Measurements from ENCODE around the gene GSTM4.
A peak's percentile ranks its signal among the peaks of the same experiment; 100 is the strongest.
"Not testable (repeated sequence)": the region's sequence is repeated elsewhere in the genome, so short reads cannot be mapped to it uniquely, and the experiment has no call there.

Gene GSTM4

DNA sequence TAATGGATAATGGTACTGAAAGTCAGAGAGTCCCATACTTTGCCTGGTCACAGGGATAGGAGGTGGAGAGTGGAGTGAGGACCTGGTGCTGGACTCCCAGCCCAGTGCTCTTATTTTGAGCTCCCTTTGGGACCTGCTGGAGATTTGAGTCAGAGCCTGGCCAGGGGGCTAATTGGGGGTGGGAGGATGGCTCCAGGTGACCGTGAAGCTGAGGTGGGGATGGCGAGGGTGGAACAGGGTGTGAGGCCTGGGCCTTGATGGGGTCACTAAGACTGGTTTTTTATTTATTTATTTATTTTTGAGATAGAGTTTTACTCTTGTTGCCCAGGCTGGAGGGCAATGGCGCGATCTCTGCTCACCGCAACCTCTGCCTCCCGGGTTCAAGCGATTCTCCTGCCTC lies 18.5 kb upstream of the GSTM4 start:
- no peak for DNase-seq (ENCODE audit: low read depth)

DNA sequence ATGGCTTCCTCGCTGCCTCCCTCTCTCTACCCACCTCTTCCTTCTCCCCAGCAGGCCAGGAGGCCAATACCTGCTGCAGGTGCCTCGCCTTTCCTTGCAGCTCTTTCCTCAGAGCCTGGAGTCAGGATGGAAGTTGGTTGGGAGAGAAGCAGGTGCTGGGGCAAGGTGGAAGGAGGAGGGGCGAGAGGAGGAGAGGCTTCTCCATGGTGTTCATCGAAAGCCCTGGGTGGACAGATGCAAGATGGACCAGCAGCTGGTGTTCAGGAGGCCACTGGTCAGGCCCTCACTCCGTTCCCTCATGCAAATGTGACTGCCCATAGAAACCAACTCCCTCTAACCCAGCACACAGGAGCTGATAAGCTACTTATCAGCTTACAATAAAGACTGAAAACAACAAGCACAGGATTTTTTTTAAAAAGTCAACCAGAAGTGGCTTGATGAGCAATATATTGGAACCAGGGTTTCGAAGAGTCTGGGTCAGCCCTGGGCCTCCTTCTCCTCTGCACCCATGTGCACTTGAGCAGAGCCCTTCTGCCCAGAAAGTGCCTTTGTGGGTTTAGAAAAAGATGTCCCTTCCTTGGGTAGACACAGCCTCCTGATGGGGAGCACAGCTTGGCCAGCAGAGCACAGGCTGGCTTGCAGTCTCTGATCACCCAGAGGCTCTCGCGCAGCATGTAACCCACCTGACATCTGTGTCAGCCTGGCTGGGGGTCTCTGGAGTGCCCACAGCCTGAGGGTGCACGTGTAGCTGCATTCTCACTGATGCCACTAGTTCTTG lies 16.6 kb upstream of the GSTM4 start:
- no peak for DNase-seq (ENCODE audit: low read depth)

DNA sequence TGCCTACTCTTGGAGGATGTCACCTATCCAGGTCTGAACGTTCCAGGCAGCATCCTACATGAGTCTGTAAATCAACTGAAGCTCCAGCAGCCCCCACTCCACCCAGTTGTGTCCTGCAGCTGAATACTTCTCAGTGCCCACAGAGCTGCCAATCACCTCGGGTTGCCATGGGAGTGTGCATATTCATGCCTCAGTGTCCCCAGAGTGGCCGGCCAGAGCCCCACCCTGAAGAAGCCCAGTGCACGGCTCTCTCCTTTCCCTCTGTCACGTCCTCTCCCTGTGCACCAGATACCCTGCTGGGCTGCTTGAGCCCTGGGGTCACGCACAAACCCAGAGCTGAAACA lies 16.1 kb upstream of the GSTM4 start:
- no peak for DNase-seq (ENCODE audit: low read depth)

DNA sequence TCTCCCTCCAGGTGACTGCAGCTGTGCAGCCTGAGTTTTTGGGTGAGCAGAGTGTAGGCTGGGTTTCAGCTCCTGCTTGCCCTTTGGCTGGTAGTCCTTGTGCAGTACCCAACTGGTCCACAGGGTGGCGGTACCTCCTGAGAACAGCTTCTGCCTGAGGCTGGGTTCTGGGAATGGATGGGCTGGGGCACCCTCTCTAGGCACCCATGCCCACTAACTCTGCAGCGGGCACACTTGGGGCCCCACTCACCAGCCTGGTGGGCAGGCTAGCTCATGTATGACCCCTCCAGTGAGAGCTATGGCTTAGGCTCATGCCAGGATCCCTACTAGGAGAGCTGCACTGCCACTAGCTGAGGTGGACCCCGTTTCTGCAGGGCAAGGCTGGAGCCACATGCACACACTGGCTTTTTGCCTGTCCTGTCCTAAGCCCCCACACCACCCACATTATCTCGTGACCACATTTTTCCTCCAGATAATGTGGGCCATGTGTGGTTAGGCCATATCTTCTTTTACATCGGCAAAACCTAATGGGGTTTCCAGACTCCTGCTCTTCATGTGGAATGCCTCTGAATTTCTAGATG lies 15.5 kb upstream of the GSTM4 start:
- peak; percentile 56 for DNase-seq (ENCODE audit: low read depth)

DNA sequence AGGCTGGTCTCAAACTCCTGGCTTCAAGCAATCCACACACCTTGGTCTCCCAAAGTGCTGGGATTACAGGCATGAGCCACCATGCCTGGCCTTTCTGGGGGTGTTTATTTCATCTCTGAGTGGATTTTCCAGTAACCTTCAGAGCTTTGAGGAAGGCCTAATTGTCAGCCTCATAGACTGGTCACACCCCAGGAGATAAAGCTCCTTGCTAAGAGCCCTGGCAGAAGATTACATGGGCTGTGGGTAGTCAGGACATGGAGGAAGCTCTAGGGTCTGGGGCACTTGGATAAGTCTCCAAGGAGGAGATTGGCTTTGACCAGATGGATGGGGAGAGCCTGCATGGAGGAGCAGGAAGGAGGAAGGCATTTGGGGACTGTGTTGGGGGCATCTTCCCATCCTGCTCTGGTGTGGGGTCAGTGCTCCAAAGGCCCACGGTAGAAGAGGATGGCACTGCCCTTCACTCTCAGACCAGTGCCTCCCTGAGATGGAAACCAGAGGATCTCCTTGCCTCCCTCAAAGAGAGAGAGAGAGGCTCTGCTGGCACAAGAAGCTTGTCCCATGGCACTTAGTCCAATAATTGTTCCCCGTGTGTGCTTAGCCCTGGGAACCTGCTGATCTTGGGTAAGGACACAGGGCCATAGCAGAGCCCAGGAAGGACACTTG lies 14.7 kb upstream of the GSTM4 start:
- DNase-seq (ENCODE audit: low read depth): no peak

DNA sequence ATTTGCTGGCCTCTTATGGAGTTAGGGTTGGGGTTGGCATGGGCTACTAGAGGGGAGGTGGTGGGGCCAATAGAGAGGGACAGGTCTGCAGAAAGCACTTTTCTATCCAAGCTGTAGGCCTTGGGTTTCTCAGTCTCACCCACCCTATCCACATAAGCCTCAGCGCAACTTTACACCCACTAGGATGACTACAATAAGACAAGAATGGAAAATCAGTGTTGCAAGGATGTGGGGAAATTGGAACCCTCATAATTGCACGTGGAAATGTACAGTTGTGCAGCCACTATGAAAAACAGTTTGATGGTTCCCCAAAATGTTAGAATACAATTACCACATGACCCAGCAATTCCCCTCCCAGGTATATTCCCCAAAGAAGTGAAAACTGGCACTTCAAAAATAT lies 14.0 kb upstream of the GSTM4 start:
- DNase-seq (ENCODE audit: low read depth): no peak

DNA sequence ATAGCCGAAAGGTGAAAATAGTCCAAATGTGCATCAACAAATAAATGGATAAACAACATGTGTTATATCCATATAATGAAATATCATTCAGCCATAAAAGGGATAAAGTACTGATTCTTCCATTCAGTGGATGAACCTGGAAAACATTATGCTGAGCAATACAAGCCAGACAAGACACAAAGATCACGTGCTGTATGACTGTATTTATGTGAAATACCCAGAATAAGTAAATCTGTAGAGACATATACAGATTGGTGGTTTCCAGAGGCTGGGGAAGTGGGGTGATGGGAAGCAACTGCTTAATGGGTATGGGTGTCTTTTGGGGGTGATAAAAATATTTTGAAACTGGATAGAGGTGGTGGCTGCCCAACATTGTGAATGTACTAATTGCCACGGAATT lies 13.3 kb upstream of the GSTM4 start:
- no peak for DNase-seq (ENCODE audit: low read depth)

DNA sequence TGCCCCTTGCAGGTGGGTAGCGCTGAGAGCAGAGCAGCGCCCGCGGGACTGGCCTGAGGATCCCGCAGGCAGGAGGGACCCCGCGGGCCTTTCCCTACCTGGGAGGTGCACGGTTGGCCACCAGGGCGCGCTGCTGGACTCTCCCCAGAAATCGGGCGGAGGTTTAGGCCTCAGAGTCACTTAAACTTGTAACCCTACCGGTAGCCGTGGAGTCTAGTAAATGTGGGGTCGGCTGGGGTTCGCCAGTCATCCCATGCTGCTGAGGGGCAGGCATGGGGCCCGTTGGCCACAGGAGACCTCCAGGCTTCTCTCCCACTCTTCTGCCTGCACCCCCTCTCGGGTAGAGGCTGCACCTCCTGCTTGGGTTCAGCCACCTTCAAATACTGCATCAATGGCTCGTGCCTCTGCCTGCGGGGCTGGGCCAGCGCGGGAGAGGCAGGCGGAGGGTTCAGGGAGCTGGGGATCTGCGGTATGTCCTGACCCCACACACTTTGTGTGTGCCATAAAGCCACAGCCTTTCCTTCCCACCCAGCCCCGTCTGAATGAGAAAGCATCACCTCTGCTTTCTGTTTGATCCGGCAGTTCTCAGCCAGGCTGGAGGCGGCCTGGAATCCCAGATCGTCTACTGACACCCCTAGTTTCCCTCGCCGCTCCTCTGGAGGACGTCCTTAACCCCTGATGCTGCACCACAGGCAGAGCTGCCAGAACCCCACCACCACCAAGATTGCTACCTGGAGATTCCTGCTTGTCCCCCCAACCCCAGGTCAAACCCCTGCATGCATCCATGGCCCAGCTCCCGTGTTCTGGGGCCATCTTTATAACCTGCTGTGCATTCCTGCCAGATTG lies 12.3 kb upstream of the GSTM4 start:
- DNase-seq (ENCODE audit: low read depth): peak; percentile 54

DNA sequence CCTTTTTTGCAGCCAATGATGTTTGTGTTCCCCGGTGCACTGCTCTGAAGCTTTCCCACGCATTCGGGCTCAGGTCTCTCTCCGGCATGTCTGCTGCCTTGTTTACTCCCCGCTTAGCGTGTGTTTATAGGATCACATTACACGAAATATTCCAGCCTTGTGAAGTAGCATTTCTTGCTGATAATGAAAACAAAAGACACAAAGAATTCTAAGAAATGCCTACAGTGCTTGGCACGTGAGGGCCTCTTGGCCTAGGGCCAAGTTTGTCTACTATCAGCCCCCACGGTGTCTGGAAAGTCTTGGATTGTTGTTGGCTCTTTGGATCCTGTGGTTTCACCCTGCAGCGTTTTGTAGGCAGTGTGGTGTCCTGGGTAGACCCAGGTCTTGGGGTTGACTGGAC lies 11.2 kb upstream of the GSTM4 start:
- no peak for DNase-seq (ENCODE audit: low read depth)

DNA sequence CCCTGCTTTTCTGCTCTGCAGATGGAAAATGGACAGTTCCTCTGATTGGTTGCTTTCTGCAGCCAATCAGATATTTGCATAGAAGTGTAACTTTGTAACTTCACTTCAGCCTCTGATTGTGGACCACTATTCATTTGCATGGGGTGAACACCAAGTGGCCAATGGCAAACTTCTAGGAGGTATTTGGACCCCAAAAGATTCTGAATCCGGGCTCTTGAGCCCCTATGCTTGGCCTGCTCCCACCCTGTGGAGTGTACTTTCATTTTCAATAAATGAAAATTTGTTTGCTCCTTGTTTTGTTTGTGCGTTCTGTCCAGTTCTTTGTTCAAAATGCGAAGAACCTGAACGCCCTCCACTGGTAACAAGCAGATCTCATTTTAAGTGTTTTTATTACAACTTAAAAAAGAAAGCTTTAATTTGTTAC lies 6.4 kb upstream of the GSTM4 start:
- no peak for DNase-seq (ENCODE audit: low read depth)

DNA sequence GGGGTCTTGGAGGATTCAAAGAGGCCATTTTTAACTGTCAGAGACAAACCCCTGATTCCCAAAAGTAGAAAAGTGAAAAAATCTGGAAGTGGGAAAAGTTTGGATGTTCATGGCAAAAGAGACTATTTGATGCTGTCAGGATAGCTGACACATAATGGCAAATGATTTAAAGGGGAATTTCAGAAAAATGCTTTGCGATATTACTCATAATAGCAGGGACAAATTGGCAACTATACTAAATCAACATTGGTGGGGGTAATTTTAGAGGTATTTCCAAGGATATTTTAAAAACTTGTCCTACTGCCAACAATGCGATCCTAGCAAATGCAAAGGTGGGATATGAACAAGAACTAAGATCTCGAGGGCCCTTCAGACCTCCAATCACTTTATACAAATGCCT lies 5.3 kb upstream of the GSTM4 start:
- no peak for DNase-seq (ENCODE audit: low read depth)

DNA sequence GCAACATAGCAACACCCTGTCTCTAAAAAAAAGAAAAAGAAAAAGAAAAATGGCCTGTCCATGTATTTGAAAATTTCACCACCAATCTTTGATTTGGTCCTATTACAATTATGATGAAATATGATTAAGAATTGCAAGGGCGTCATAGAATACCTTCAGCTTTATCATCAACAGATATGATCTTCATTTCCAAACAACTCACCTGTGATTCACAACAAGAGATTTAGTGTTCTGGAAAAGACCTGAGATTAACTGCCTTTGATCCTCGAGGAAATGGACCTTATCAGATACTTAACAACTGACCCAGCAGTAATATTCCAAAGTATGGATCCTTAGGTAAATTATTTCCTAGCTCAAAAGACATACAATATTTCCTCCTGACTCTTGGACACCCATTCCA lies 3.5 kb upstream of the GSTM4 start:
- DNase-seq (ENCODE audit: low read depth): no peak

DNA sequence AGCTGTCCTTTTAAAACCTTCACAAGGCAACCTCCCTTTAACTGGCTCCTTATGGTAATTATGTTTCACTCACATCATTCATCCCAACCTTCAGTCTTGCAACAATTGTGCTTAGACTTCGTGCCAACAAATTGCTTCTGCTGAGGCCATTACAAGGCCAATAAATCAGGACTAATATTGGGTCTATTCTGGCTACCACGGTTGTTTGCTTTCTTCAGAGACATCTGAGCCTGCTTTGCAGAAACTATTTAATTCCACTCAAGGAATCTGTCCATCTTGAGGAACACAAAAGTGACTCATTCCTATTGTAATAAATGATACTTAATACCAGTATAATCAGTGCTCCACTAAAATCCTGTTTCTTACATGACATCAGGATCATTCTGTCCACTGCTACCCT lies 2.6 kb upstream of the GSTM4 start:
- DNase-seq (ENCODE audit: low read depth): no peak

DNA sequence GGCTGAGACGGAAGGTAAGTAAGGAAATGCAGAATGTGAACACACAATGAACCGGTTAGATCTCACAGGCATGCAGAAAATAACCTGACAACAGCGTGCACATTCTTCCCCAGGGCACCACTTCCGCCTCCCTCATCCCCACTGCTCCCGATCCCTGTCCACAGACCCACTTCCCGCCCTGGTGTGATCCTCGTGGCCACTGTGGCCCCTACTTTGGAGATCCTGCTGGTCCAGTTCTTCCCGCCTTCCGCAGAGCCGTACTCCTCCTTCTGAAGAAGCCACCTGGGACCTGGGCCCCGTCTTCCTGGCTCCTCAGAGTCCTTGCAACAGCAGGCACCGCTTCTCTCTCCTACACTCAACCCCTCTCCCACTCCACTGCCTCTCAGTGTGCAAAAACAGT lies 1.4 kb upstream of the GSTM4 start:
- no peak for DNase-seq (ENCODE audit: low read depth)

DNA sequence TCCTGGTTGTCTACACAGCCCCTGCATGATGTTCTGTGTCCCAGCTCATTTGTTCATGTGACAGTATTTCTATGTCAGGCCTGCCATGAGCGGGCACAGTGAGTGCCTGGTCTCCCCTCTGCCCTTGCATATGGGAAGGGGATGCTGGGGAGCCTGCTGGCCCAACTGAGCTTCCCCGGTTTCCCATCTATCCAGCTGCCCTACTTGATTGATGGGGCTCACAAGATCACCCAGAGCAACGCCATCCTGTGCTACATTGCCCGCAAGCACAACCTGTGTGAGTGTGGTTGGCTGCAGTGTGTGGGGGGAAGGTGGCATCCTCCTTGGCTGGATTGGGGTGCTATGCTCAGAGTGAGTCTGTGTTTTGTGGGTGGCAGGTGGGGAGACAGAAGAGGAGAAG lies 1.5 kb downstream of the GSTM4 start:
- no peak for DNase-seq (ENCODE audit: low read depth)

DNA sequence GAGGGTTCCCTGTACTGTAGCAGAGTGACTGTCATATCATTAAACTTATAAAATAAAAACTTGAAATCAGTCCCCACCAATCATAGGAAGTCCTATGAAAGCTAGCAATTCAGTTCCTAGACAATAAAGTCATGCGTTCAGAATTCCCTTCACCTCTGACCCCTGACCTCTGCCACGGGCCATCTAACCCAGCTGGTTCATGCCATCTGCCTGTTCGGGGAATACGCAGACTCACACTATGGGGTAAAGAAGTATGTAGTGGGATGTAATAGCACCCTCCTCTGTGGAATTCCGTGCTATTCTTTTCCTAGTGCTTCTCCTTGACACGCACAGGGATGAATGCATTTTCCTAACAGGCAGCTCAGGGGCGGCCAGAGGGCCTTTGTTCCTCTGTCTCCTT lies 2.1 kb downstream of the GSTM4 start:
- DNase-seq (ENCODE audit: low read depth): no peak

DNA sequence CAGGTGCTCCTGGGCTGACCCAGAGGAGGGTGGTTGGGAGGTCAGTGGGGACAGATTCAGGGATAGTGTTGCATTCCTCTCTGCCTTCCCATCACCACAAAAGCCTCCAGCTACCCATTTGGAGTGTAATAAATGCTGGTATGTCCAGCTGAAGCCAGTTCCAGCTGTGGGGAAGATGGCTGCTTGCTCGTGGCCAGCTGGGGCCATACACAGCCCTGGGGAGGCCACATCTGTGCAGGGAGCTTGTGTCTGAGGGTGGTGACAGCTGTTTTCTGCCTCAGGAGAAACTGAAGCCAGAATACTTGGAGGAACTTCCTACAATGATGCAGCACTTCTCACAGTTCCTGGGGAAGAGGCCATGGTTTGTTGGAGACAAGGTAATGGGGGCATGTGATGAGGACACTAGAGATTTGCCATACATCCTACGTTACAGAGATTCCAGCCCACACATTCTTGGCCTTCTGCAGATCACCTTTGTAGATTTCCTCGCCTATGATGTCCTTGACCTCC lies 2.7 kb downstream of the GSTM4 start:
- no peak for DNase-seq (ENCODE audit: low read depth)

DNA sequence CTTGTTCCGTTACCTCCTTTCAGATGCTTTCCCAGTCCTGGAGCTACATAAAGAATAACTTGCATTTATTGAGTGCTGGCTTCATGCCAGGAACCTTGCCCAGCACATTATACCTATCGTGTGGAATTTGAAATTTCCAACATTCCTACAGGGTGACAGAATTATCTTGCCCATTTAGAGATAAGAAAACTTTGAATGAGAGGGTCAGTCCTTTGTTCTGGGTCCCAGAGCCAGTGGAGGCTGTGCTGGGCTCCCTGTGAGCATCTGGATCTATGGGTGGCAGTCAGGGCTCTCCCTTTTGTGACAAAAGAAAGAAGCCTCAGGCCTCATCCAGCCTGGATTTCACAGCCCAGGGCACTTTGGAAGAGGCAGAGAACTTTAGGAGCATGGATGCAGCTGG lies 3.2 kb downstream of the GSTM4 start:
- no peak for DNase-seq (ENCODE audit: low read depth)

DNA sequence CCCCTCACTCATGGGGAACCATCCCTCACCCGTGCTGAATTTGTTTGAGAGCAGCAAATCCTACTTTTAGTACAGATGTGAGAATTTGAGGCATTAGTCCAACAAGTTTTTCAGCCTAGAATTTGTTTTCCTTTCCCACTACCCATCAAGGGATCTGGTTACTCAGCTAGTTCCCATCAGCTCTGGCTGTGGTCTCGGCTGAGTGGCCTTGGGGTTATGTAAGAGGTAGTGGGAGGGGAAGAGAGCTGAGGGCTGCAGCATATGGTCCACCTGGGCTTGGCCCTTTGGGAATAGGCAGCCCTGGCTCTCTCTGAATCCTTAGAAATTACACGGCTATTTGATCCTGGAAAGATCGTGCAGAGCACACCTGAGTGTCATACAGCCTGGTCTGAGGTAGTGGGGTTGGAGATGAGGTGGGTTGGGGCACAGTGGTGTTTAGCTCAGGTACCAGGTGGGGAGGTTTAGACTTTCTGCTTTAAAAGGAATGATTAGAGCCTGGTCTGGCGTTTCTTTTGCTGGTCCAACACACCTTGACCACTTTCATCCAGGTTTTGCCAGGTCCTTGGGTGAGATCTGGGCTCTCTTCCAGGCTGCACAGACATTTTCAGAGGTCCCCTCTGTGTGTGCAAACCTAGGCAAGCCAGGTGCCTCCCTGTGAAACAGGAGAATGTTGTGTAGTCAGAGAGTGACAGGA lies 4.2 kb downstream of the GSTM4 start:
- DNase-seq (ENCODE audit: low read depth): no peak

DNA sequence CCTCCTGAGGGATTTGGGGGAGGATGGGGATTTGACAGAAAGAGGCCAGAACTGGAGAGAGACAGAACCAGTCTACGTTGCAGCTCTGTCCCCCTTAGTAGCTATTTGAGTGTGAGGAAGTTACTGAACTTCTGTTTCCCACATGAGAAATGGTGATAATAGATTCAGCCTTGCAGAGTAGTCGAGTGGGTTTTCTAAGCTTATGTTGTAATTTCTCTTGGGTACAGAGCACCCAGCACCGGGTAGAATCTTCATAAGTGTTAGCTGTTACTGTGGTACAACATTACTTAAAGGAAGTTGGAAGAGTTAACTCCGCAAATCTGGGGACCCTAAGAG lies 4.8 kb downstream of the GSTM4 start:
- DNase-seq (ENCODE audit: low read depth): not testable (repeated sequence)

DNA sequence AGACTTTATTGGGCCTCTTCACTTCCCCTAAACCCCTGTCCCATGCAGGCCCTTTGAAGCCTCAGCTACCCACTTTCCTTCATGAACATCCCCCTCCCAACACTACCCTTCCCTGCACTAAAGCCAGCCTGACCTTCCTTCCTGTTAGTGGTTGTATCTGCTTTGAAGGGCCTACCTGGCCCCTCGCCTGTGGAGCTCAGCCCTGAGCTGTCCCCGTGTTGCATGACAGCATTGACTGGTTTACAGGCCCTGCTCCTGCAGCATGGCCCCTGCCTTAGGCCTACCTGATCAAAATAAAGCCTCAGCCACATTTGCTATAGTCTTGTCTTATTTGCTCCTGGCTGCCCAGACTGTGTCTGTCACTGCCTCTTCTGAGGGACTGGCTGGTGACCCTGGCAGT lies 5.5 kb downstream of the GSTM4 start:
- DNase-seq (ENCODE audit: low read depth): no peak

DNA sequence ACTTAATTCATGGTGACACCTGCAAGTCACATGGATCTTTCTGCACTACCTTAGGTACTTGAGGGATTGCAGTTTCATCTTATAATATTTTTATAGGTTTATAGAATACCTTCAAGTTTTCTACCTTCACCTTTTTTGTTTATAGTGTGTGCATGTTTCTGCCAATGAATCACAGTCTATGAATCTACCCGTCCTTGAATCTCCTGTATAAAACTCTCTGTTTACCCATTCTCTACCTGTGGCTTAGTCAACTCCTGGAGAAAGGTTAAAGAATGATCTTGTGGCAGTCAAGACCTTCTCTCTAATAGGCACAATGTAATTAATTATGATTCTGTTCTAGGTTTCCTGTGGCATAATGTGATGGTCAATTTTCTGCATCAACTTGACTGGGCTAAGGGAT lies 8.8 kb downstream of the GSTM4 start:
- no peak for DNase-seq (ENCODE audit: low read depth)
